Activated naive CD4-positive, alpha-beta T cell treated with Interleukin-2 at 50 U/mL for 16 hours (primary cell): ENCODE results near the gene C20orf144.
"Not testable (repeated sequence)": the region's sequence is repeated elsewhere in the genome, so short reads cannot be mapped to it uniquely, and the experiment has no call there.

ENCODE experiments used
- DNase-seq: peaks from one replicate; pipeline ENCODE4 v3.0.0-alpha.2; 2020

C20orf144 gene

DNA sequence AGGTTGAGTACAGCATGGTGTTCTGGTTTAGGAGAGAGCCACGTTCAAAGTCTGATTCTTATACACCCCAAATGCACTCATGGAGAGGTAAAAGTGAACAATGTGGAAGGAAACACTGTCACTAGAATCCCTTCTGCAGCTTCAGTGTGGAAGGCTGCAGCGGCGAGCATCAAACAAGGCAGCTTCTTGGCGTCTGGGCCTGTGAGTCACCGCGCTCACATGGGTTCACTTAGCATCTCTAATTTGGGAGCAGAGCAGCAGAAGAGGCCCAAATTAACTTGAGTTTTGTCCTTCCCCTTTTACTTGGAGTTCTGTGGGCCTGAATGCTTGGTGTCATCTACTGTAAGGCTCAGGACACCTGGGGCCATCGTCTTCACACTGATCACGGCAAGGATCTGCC lies 35.0 kb downstream of the C20orf144 start:
- no peak for DNase-seq

DNA sequence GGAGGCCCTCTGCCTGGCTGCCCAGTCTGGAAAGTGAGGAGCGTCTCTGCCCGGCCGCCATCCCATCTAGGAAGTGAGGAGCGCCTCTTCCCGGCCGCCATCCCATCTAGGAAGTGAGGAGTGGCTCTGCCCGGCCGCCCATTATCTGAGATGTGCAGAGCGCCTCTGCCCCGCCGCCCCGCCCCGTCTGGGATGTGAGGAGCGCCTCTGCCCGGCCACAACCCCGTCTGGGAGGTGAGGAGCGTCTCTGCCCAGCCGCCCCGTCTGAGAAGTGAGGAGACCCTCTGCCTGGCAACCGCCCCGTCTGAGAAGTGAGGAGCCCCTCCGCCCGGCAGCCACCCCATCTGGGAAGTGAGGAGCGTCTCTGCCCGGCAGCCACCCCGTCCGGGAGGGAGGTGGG lies 36.8 kb downstream of the C20orf144 start:
- not testable (repeated sequence) for DNase-seq

DNA sequence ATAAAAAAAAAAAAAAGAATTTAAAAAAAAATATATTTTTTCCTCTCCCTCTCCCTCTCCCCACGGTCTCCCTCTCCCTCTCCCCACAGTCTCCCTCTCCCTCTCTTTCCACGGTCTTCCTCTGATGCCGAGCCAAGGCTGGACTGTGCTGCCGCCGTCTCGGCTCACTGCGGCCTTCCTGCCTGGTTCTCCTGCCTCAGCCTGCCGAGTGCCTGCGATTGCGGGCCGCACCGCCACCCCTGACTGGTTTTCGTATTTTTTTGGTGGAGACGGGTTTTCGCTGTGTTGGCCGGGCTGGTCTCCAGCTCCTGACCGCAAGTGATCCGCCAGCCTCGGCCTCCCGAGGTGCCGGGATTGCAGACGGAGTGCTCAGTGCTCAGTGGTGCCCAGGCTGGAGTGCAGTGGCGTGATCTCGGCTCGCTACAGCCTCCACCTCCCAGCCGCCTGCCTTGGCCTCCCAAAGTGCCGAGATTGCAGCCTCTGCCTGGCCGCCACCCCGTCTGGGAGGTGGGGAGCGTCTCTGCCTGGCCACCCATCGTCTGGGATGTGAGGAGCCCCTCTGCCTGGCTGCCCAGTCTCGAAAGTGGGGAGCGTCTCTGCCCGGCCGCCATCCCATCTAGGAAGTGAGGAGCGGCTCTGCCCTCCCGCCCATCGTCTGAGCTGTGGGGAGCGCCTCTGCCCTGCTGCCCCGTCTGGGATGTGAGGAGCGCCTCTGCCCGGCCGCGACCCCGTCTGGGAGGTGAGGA lies 38.7 kb downstream of the C20orf144 start:
- DNase-seq = not testable (repeated sequence)

DNA sequence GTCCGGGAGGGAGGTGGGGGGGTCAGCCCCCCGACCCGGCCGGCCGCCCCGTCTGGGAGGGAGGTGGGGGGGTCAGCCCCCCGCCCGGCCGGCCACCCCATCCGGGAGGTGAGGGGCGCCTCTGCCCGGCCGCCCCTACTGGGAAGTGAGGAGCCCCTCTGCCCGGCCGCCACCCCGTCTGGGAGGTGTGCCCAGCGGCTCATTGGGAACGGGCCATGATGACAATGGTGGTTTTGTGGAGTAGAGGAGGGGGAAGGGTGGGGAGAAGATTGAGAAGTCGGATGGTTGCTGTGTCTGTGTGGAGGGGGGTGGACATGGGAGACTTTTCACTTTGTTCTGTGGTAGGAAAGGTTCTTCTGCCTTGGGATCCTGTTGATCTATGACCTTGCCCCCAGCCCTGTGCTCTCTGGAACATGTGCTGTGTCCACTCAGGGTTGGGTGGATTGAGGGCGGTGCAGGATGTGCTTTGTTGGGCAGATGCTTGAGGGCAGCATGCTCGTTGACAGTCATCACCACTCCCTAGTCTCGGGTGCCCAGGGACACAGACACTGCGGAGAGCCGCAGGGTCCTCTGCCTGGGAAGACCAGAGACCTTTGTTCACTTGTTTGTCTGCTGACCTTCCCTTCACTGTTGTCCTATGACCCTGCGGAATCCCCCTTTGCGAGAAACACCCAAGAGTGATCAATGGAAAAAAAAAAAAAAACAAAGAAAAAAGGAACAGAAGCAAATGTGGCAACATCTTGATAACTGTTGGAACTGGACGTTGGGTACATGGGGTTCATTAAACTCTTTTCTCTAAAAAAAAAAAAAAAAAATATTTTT lies 39.7 kb downstream of the C20orf144 start:
- no peak for DNase-seq

DNA sequence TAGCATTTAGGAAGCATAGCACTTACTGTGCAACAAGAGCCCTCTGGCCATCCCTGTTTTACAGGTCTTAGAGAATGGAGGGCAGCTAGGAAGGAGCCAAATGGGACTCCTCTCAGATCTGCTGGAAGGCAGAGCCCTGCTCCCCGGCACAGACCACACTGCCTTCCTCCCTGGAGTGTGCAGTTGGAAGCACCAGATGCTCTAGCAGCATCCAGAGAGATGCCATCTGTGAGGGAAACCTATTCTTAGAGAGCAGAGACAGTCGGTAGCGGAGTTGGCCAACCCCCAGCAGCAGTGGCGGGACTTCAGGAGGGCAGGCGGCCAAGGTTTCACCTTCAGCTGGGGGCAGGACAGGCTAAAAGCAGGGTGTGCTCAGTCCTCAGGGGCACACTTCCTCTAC lies 40.7 kb downstream of the C20orf144 start:
- no peak for DNase-seq

DNA sequence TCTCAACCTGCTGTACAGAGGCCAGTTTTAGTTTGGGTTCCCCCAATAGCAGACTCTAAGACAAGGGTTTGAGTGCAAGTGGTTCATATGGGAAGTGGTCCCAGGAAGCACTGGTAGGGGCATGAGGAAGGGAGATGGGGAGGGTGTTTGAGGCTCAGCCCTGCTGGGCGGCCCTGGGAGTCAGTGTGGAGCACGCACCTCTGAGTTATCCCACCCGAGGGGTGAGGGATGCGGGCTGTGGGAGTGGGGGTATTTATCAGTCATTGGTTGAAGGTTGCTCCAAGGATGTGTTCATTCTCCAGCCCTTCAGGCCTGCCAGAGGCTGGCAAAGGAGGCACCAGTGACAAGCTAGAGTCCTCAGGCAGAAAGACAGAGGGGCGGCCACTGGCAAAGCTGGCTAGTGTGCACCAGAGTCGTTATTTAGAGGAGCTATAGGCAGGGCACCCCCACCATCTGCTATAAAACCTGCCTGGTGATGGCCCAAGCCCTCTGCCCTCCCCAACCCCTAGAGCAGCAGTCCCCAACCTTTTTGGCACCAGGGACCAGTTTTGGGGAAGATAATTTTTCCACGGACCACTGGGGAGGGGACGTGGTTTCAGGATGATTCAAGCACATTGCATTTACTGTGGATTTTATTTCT lies 41.5 kb downstream of the C20orf144 start:
- no peak for DNase-seq

DNA sequence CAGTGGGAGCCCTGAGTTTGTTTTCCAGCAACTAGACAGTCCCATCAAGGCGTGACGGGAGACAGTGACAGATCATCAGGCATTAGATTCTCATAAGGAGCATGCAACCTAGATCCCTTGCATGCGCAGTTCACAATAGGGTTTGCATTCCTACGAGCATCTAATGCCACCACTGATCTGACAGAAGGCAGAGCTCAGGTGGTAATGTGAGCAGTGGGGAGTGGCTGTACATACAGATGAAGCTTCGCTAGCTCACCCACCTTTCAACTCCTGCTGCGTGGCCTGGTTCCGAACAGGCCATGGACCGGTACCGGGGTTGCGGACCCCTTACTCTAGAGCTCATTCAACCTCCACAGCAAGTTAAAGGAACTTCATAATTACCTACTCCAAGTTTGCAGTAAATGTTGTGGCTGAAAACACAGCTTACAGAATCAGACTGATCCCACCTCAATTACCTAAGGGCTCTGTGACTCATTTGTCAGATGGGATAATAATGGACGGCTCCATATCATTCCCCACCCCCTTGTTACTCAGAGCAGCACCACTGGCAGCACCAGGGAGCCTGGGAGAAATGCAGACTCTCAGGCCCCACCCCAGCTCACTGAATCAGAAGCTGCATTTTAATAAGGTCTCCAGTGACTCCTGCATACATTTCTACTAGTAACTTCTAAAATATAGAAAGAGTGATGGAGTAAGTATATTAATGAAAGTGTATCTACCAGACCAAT lies 42.2 kb downstream of the C20orf144 start:
- no peak for DNase-seq

DNA sequence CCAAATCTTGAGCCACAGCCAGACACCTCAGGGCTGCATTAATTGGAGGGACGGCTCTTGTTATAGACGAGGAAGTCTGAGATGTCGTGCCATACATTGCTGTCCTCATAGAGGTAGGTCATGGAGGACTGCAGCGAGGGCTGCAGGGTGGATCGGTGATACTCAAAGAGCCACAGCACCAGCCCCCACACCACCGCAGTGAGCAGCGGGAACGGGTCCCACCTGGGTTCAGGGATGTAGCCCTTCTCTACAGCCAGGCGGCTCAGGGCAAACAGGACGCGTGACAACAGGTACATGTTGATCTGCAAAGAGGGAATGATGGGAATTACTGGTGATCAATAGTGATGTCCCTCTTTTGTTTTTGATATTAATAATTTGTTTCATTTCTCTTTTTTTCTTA lies 45.5 kb downstream of the C20orf144 start:
- no peak for DNase-seq

DNA sequence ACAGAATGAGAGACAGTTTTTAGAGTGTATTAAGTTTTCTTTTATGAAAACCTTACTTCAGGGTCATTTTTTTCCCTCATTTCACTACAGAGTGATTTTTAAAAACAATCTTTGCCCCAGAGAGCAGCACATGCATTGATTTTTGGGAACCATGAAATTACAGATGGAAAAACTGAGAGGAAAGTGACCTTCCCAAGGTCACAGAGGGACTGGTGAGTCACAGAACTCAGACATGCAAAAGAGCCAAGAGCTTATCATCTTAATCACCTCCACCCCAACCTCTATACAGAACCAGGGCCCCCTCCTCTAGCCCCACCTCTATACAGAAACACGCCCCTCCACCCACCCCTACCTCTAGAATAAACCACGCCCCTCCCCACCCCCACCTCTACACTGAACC lies 47.3 kb downstream of the C20orf144 start:
- no peak for DNase-seq

DNA sequence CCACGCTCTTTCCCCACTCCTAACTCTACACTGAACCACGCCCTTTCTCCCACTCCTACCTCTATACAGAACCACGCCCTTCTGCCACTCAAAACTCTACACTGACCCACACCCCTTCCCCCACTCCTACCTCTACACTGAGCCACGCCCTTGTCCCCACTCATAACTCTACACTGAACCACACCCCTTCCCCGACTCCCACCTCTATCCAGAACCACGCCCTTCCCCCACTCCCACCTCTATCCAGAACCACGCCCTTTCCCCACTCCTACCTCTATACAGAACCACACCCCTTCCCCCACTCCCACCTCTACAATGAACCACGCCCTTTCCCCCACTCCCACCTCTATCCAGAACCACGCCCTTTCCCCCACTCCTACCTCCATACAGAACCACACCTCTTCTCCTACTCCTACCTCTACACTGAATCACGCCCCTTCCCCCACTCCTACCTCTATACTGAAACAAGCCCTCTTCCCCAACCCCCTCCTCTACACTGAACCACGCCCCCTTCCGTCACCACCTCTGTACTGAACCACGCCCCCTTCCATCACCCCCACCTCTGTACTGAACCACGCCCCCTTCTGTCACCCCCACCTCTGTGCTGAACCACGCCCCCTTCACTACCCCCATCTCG lies 47.9 kb downstream of the C20orf144 start:
- no peak for DNase-seq

DNA sequence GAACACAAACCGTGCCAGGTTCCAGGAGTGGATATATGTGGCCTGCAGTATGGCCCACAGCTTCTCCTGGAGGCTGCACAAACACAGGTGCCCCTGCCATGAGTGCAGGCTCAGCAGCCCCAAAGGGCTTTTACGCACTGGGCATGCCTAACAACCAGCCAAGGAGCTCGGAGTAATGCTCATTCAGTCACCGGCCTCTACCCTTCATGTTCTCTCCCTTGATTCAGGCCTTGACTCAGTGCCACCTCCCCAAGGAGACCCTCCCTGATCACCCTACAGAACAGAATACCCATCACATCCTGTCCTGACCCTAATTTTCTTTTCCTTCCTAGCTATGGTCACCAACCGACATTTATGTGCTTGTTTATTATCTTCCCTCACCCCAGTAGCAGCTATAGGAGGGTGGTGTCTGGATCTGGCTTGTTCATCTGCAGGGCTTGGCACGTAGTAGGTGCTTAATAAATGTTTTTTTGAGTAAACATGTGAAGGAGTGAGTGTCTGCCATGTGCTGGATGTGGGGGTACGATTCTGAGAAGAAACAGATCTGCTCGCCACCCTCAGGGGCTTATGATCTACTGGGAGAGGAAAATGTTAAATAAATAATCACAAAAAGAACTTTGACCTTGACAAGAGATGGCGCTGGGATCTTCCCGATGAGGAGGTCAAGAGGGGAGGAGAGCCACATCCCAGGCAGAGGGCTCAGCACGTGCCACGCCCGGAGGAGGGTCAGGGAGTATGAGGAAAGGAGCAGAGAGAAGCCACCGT lies 48.7 kb downstream of the C20orf144 start:
- no peak for DNase-seq

DNA sequence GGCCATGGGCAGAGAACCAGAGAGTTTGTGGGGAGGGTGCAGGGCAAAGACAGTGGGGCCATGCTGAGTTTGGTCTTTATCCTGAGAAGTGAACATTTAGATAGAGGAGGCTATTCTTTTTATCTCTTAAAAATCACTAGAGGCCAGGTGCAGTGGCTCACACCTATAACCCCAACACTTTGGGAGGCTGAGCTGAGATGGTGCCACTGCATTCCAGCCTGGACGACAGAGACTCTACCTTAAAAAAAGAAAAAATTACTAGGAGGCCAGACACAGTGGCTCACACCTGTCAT lies 49.3 kb downstream of the C20orf144 start:
- DNase-seq = no peak
